NCI-H2227 (cell line): ENCODE measurements around the gene TBC1D8.

Source experiments
- DNase-seq: peaks from one replicate; lab custom pipeline; 2025; ENCODE audit not compliant: unreplicated experiment; lab: John Stamatoyannopoulos, UW

The TBC1D8 gene

DNA sequence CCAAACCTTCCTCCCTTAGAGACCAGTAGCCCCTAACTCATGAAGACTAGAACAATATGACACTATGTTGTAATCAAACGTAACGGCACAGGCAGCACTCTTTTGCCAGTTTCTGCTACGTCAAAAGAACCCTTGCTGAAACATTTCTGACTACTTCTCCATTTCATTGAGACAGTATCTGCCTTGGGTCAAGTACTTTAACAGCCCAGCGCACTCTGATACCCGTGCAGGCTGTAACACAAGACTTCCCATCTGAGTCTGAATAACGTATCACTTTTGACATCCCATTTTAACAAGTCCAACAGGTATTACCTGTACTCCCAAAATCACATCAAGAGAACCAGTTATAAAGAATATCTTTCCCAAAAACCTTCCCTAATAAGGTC, 38.4 kb downstream of the TBC1D8 start:
- no peak for DNase-seq

DNA sequence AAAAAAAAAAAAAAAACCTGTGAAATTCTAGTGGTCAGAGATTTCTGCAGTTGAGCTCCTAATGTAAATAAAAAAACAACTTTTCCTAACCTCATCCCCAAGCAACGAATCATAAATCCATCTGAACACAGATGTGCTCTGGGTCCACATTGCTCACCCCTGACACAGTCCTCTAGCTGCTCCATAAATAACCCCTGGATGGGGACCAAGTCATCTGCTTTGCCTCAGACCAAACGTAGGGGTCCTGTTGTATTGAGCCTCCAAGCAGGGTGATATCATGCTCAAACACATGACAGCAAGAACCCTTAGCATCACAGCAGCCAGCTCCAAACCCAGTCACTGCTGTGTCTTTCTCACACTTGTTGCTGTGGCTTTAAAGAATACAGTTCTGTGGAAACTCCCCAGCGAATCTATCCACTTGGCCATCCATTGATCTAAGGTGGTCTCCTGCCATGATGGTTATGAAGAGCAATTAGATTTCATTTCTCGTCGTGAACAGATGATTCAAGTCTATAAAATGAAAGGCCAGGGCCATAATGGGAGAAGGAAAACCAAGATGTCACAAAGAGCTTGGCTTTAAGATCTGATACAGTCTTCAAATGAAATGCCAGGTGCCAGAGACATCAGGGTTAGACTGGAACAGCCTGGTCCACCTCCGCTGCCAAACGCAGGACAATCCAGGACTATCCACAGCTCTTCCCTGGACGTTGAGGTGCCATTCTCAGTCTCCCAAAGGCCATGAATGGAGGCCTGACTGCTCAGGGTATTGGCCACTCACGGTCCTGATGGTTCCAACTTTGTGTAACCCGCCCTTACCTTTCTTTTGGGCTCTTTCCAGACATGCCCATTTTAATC, 39.0 kb downstream of the TBC1D8 start:
- no peak for DNase-seq

DNA sequence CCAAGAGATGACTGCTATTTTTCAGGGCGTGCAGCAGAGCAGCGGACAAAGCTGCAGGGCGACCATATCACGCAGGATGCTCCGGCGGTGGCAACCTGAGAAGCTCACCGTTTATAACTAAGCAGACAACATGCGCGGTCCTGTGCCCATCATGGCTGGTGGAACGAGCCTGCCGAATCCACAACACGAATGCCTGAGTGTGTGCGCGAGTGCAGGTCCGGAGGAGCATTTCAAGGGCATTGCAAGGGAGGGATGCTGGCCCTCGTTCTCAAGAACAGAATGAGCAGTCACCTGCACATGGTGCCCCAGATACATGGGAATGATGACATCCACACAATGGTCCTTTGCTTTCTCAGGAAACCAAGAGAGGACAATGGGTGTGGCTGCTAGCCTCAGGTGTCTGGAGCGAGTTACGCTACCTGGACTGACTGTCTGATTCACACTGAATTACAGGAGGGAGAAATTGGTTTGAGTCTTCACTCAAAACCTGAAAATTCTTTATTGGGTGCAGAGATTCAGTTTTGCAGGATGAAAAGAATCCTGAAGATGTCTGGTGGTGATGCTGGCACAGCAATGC, 39.8 kb downstream of the TBC1D8 start:
- no peak for DNase-seq

DNA sequence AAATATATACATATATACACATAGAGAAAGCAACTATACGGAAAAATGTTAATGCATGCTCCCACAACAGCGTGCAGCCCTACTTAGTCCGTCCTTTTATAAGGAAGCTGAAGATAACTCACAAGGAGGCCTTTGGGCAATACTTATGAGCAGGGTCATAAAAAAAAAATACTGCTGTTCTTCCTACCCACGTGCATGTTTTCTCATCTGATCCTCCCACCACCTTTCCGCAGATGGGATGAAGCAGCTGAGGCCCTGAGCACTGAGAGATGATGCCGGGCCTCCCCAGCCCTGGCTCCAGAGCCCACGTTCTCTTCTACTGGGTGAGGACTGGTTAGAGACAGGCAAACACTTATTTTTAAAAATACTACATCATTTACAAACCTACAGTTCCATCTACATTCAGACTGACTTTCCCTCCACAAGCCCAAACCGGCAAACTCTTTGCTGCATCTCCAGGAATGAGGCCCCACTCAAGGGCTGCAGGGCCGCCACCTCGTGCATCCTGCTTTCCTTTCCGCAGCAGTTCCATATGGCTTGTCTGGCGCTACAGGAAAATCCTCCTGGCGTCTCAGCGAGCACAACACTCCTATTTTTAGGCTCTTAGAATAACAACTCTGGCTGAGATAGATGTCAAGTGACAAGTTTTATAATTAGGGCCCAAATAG, 41.6 kb downstream of the TBC1D8 start:
- peak; percentile 26 for DNase-seq

DNA sequence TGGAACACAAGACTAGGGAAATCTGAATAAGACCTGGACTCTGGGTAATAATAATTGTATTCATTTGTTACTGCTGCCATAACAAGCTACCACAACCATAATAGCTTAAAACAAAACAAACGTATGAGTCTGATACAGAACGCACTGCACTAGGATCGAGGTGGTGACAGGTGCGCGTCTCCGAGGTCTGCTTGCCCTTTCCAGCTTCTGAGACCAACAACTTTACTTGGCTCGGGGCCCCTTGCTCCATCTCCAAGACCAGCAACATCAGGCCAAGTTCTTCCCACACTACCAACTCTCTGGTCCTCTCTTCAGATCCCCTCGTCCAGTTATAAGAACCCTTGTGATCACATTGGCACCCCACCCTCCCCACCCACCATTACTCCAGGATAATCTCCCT, 42.8 kb downstream of the TBC1D8 start:
- DNase-seq: no peak

DNA sequence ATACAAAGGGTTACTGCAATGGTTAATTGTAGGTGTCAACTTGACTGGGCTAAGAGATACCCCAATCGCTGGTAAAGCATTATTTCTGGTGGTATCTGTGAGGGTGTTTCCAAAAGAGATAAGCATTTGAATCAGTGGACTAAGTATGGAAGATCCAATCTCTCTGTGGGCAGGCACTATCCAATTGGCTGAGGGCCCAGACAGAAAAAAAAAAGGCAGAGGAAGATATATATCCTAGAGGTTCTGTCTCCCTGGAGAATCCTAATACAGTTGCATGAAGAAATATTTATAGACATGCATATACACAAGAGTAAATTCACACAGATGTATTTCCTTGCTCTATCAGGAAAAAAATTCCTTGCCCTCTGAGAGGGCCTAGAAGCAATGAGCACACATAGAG, 43.9 kb downstream of the TBC1D8 start:
- no peak for DNase-seq

DNA sequence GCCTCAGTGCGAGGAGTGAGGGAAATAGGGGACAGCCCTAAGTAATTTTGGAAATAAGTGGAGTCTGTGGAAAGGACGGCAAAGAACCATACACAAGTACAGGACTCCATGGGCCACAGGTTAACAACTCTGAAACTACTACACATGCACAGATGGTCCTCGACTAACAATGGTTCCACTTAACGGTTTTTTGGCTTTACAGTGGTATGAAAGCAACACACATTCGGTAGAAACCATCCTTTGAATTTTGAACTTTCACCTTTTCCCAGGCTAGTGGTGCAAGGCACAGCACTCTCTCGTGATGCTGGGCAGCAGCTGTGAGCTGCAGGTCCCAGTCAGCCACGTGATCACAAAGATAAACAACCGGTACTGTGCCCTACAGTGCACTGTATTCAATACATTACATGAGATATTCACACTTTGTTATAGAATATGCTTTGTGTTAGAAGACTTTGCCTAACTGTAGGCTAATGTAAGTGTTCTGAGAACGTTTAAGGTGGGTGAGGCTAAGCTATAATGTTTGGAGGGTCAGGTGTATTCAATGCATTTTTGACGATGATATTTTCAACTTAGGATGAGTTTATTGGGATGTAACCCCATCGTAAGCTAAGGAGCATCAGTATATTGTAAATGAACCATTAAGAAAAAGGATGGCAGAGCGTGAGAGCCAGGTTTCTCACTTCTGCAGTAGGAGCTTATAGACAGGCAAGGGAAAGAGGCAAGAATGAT, 44.6 kb downstream of the TBC1D8 start:
- peak; percentile 11 for DNase-seq

DNA sequence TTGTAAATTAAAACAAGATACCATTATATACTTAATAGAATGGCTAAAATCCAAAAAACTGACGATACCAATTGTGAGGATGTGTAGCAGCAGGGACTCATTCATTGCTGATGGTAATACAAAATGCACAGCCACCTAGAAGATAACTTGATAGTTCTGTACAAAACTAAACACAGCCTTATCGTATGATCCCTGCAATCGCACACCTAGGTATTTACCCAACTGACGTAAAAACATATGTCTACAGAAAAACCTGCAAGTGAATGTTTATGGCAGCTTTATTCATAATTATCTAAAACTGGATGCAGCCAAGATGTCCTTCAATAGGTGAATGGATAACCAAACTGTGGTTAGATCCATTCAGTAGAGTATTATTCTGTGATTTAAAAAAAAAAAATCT, 45.5 kb downstream of the TBC1D8 start:
- DNase-seq: no peak

DNA sequence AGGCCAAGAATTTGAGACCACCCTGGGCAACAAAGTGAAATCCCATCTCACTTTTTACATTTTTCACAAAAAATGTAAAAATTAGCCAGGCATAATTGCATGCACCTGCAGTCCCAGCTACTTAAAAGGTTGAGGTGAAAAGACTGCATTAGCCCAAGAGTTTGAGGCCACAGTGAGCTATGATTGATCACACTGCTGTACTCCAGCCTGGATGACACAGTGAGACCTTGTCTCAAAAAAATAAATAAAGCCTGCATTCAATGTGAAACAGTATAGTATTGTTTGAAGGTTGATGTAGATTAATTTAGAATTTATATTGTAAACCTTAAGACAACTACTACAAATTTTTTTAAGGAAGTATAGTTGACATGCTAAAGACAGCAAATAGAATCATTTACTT, 53.5 kb downstream of the TBC1D8 start:
- DNase-seq: no peak

DNA sequence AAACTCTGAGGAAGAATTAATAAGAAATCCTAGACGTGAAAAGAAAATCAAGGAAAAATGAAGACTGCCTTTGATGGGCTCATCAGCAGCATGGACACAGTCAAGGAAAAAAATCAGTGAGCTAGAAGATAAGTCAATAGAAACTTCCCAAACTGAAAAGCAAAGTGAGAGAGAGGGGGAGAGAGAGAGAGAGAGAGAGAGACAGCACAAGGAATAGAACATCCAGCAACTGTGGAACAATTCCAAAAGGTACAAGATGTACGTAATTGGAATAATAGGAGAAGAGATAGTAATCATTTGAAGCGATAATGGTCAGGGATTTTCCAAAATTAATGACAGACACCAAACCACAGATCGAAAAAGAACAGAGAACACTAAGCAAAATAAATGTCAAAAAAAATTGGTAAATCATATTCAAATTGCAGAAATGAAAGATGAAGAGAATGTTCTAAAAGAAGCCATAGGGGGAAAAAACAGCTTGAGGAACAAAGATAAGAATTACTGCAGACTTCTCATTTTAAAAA, 54.5 kb downstream of the TBC1D8 start:
- no peak for DNase-seq

DNA sequence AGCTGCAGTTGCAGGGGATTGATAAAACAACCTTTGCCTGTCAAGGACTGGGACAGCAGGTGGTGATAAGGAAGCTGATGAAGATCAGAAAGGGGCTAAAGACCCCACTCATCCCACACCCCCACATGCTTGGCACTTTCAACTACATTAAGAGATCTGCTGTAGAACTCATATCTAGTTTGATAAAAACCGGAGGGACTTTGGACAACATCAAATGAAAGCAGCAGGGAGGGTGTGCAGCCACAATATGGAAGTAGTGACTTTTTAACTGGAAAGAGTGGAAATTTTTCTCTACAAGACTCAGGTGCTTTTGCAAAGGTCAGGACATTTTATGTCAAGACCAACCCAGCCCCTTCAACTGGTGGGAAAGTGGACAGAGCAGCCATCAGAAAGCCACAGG, 56.8 kb downstream of the TBC1D8 start:
- DNase-seq: no peak

DNA sequence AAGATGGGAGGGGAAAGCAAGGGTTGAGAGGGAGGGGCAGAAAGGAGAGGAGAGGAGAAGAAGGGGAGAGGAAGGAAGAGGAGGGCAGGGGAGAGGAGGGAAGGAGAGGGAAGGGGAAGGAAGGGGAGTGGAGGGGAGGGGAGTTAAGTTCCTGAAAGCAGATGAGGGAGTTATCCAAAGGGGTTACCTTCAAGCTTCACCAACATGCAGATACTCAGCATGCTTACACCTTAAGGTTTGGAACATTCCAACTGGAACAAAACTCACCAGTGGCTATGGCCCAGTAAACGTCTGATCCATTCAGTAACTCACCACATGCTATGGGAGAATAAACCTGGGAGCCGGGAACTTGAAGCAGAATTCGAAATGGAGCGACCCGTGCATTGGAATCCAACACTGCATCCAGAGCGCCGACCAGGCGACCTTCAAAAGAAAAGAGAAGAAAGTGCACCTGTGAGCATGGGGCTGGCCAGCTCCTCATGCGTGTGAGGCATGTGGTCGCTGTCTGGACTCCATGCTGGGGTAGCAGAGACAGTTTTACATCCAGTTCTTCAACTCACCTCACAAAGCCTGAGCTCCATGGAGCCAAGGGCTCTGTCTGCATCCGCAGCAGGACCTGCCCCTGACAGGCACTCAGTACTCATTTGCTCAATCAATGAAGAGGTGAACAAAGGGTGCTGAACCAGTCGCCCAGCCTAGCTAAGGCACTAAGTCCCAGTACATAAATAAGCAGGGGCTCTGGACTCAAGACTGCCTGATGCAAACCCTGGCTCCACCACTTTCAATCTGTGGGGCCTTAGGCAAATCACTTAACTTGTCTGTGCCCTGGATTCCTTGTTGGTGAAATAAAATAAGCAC, 61.0 kb downstream of the TBC1D8 start:
- no peak for DNase-seq

DNA sequence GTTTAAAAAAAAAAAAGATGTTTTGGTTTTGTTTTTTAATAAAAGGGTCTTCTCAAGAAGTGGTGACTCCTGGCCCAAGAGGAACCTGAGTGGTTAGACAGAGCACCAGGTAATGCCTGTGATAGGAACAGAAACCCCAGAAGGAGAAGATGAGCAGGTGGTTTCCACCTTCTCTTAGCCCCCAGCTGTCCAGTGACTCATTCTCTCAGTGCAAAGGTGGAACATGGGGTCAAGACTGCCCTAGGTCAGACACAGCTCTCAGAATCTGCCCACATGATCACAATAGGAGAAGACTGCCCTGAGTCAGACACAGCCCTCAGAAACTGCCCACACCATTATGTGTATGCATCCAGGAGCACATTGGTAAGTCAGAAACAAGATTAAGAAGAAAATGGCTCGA, 61.8 kb downstream of the TBC1D8 start:
- no peak for DNase-seq

DNA sequence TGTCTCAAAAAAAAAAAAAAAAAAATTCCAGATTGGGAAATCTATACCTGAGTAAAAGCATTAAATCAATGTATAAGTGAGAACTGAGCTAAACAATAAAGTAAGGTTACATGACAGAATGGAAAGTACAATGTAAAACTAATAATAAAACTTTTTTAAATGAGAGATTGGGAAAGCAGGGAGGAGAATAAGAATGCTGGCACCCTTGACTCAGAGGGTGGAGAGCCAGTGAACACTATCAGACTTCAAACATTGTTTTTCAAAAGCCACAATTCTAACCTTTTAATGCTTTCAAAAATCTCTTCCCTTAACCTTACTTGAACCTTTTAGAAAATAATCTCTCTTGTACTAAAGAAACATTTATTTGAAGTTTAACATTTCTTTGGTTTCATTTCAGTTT, 63.5 kb downstream of the TBC1D8 start:
- DNase-seq: no peak

DNA sequence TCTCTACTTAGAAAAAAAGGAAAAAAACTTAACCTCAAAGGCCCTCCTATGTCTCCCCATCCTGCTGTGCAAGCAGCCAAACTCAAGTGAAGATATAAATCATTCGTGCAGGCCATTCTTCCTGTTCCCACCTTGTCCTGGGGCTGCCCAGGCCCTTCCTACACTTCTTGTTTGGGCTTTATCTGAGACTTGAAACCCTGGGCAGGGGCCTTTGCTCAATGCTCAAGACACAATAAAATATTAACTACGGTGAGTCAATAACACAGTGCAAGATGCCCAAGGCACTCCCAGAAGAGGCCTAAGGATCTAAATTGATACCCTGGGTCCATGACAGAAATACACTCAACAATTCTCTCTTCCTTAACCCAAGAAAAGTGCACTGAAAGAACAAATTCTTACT, 67.6 kb downstream of the TBC1D8 start:
- DNase-seq: no peak

DNA sequence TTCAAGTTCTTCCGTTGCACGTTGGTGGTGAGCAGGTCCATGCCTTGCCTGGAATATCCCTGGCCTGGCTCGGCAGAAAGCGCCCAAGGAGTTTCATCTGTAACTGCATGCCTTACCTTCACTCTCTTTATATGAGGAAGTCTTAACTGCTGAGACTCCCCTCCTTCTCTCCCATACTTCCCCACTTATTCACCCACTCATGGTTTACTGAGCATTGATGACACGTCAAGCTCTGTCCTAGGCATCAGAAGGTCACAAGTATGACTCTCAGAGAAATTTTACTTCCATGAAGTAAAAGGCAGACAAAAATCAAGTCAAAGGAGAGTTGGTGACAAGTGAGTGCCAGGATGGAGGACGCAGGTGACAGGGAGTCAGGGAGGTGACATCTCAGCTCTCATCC, 68.2 kb downstream of the TBC1D8 start:
- DNase-seq: no peak

DNA sequence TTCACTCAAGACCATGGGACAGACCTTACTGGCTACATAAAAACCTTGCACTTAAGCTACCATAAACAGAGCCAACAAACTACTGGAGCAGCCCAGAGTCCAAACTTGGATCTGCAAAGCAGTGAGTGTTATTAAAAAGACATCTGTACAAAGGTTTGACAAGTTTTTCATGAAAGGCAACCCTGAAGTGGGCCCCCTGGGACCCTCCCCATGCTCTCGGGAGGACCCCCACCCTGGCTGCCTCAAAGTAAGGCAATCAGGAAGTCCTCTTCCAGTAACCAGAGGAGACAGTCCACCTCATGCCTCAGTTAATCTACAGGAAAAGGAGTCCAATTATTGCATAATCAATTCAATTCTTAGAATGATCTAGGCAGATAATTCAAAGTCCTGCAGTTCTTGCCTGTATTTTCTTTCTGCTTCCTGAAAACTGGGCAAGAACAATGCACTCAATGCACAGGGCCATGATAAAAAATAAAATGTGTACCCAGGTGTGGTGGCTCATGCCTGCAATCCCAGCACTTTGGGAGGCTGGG, 69.7 kb downstream of the TBC1D8 start:
- no peak for DNase-seq

DNA sequence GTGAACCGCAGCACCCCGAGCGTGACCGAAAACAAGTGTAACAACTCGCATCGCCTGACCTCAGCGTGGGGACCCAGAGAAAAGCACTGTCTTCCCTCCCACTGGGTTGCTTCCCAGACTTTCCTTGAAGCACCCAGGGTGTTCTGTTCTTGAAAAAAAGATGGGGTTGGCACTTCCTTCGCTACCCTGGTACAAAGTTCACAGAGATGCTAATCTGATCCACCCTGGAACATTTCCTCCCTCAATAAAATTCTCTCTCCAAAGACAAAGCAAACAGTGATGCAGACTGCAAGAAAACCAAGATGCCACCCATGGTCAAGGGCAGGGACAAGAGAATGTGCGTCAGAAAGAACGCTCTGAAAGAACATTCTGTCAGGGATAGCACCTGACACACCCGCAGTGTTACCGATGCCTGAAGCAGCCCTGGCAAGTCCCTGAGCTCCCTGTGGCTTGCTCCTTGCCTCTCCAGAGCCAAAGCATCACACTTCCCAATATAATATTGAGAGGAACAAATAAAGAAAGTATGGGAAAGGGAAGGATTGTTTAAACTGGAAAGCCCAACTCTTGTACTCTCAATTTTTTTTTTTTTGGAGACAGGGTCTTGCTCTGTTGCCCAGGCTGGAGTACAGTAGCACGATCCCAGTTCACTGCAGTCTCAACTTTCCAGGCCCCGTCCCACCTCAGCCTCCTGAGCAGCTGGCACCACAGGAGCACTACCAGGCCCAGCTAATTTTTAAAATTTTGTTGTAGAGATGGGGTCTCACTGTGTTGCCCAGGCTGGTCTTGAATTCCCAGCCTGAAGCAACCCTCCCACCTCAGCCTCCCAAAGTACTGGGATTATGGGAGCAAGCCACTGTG, 70.7 kb downstream of the TBC1D8 start:
- DNase-seq: no peak

DNA sequence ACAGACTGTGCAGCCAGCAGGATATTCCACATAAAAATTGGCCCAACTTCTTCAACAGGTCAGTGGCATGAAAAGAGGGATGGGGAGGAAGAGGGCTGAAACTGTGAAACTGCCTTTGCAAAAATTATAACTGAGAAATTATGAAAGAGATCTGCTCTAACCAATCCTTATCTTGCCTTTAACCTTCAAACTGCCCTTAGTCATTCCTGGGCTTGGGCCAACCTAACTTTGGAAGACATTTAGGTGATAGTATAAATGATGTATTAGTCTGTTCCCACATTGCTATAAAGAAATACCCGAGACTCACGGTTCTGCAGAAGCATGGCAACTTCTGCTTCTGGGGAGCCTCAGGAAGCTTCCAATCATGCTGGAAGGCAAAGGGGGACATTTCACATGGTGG, 74.6 kb downstream of the TBC1D8 start:
- DNase-seq: no peak
